Stimulated activated naive CD4-positive, alpha-beta T cell (primary cell): ENCODE measurements around the gene OR52B6.
A peak's percentile ranks its signal among the peaks of the same experiment; 100 is the strongest.
"Not testable (repeated sequence)": the region's sequence is repeated elsewhere in the genome, so short reads cannot be mapped to it uniquely, and the experiment has no call there.

ENCODE experiments used
- DNase-seq, 6 experiments: peaks; one replicate each; lab custom pipeline; 2025; lab: John Stamatoyannopoulos, UW

OR52B6 gene

GRCh38 chr11:5596607-5597201, 16.0 kb downstream of the OR52B6 start, which contains the start of gene TRIM6:
Gene TRIM6, plus strand, starts transcription at chr11:5596637. Its CDS starts 261 bp downstream, at chr11:5596898.
- peak in 2 of 6 experiments; percentile 6 for DNase-seq

- no peak for DNase-seq
These were observed 17.3 kb downstream of the OR52B6 start for GRCh38 chr11:5597953-5598352.

GRCh38 chr11:5600374-5600851, 19.7 kb downstream of the OR52B6 start:
- peak; percentile 11 to 52 (median 41) for DNase-seq

- not testable (repeated sequence) for DNase-seq
These were observed 22.1 kb downstream of the OR52B6 start for GRCh38 chr11:5602791-5603190.

GRCh38 chr11:5603326-5603725, 22.6 kb downstream of the OR52B6 start:
- no peak for DNase-seq

- no peak for DNase-seq
These were observed 24.2 kb downstream of the OR52B6 start for GRCh38 chr11:5604896-5605295.

GRCh38 chr11:5605849-5606248, 25.2 kb downstream of the OR52B6 start:
- no peak for DNase-seq

- no peak for DNase-seq
These were observed 28.1 kb downstream of the OR52B6 start for GRCh38 chr11:5608808-5609207.

GRCh38 chr11:5610446-5610845, 29.8 kb downstream of the OR52B6 start:
- no peak for DNase-seq

- DNase-seq = no peak
These were observed 30.9 kb downstream of the OR52B6 start for GRCh38 chr11:5611627-5612026.

- no peak for DNase-seq
These were observed 38.1 kb downstream of the OR52B6 start for GRCh38 chr11:5618807-5619206.

GRCh38 chr11:5620651-5621521, 40.2 kb downstream of the OR52B6 start:
- DNase-seq = no peak

GRCh38 chr11:5621580-5621979, 40.9 kb downstream of the OR52B6 start:
- no peak for DNase-seq

GRCh38 chr11:5622802-5623201, 42.1 kb downstream of the OR52B6 start:
- DNase-seq = no peak

GRCh38 chr11:5624489-5625279, 44.0 kb downstream of the OR52B6 start, which contains the start of gene TRIM34:
Gene TRIM34, plus strand, starts transcription at chr11:5625001. Its CDS starts 7,331 bp downstream, at chr11:5632332.
- DNase-seq = peak; percentile 39 to 76 (median 56)

GRCh38 chr11:5625281-5625680, 44.6 kb downstream of the OR52B6 start:
- DNase-seq = no peak

GRCh38 chr11:5626196-5626595, 45.5 kb downstream of the OR52B6 start:
- no peak for DNase-seq

GRCh38 chr11:5631417-5631816, 50.7 kb downstream of the OR52B6 start:
- no peak for DNase-seq
